ENCODE measurements around the gene RABAC1.

The RABAC1 gene

GRCh38 chr19:41921577-41922576, 37.2 kb downstream of the RABAC1 start:
- H3K4me3 Mint-ChIP-seq = no peak overlapping the region
- H3K9me3 Mint-ChIP-seq = no peaks in the 10 kb centered on the region
- TF ChIP-seq CTCF (IDR thresholded peaks at IDR 0.05; ENCODE audit: unreplicated experiment in 3 of 3) = no peak
- no peaks in the 10 kb centered on the region for H3K36me3 Mint-ChIP-seq (ENCODE audit: low read depth)
- no peaks in the 10 kb centered on the region for H3K4me1 Mint-ChIP-seq
- H3K27ac Mint-ChIP-seq = no peak overlapping the region
- no peaks in the 10 kb centered on the region for H3K27me3 Mint-ChIP-seq (ENCODE audit: low read depth)

GRCh38 chr19:41920882-41921576, 38.1 kb downstream of the RABAC1 start:
- Mint-ChIP-seq H3K4me3 (no peak overlapping the region), H3K4me1 (no peaks in the 10 kb centered on the region), H3K27ac (no peak overlapping the region), H3K9me3 (no peaks in the 10 kb centered on the region), H3K27me3 (ENCODE audit: low read depth) (no peaks in the 10 kb centered on the region), H3K36me3 (ENCODE audit: low read depth) (no peaks in the 10 kb centered on the region)
- no peak for TF ChIP-seq CTCF (IDR thresholded peaks at IDR 0.05; ENCODE audit: unreplicated experiment in 3 of 3)

- no peak for TF ChIP-seq CTCF (IDR thresholded peaks at IDR 0.05; ENCODE audit: unreplicated experiment in 3 of 3)
- Mint-ChIP-seq H3K36me3 (ENCODE audit: low read depth) (no peaks in the 10 kb centered on the region), H3K4me1 (no peaks in the 10 kb centered on the region), H3K4me3 (no peak overlapping the region), H3K9me3 (no peaks in the 10 kb centered on the region), H3K27me3 (ENCODE audit: low read depth) (no peaks in the 10 kb centered on the region), H3K27ac (no peak overlapping the region)
Measured at GRCh38 chr19:41919948-41920712, 39.0 kb downstream of the RABAC1 start.

- Mint-ChIP-seq H3K4me3 (no peak overlapping the region), H3K9me3 (no peaks in the 10 kb centered on the region), H3K36me3 (ENCODE audit: low read depth) (no peaks in the 10 kb centered on the region), H3K4me1 (no peaks in the 10 kb centered on the region), H3K27me3 (ENCODE audit: low read depth) (peaks cover 8% of the 10 kb centered on the region), H3K27ac (no peak overlapping the region)
- no peak for TF ChIP-seq CTCF (IDR thresholded peaks at IDR 0.05; ENCODE audit: unreplicated experiment in 3 of 3)
Measured at GRCh38 chr19:41918653-41919244, 40.4 kb downstream of the RABAC1 start.

GRCh38 chr19:41918095-41918494, 41.0 kb downstream of the RABAC1 start:
- H3K4me1 Mint-ChIP-seq = no peaks in the 10 kb centered on the region
- peaks cover 15% of the 10 kb centered on the region for H3K27me3 Mint-ChIP-seq (ENCODE audit: low read depth)
- H3K4me3 Mint-ChIP-seq = no peak overlapping the region
- no peaks in the 10 kb centered on the region for H3K36me3 Mint-ChIP-seq (ENCODE audit: low read depth)
- no peaks in the 10 kb centered on the region for H3K9me3 Mint-ChIP-seq
- no peak overlapping the region for H3K27ac Mint-ChIP-seq
- no peak for TF ChIP-seq CTCF (IDR thresholded peaks at IDR 0.05; ENCODE audit: unreplicated experiment in 3 of 3)
